Activated T-cell treated with anti-CD3 and anti-CD28 coated beads for 4 hours (primary cell): ENCODE results near the gene FUZ.
A peak's percentile ranks its signal among the peaks of the same experiment; 100 is the strongest.

Source experiments
- DNase-seq: peaks from one replicate; pipeline ENCODE4 v3.0.0-alpha.2; 2020

FUZ gene

DNA sequence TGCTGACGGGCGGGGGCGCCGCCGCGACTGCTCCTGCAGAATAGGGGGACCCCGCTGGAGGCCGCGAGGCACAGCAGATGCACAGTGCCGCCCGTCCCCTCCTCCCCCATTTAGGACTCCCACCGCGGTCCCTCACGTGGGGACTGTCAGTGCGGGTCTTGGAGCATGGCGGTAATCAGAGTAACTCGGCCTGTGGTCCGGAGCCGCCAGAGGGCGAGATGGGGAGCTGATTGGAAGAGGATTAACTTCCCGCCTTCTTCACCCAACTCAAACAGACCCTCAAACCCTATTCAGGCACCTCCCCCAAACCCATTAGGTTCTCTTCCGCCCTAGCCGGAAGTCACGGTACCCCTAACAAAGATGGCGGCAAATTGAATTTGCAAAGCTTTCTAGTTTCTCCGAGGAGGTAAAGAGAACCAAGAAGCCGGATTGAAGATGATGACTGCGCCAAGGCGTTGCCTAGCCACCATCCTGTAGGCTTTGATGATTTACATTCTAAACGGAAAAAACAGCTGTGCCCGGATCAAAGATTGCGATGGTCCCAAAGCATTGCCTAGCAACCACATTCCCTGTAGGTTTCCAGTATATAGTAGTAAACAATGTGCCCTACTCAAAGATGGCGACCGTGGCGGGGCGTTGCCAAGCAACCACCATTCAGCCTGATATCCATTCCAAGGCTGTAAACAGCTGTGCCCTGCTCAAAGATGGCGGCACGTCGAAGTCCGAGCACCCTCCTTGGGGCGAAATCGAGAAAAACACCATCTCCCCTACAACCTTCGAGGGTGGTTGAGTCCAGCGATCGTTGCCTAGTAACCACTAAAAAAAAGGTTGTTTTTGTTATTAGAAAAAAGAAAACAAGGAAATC is at the start of gene FUZ:
Gene FUZ (minus strand): TSS at position 296 of the 865 bp plus-strand sequence. CDS start 186 bp downstream, at position 110.
- peak; percentile 80 for DNase-seq

GRCh38 chr19:49862391-49863253 is 49.5 kb upstream of the FUZ start:
- no peak for DNase-seq

GRCh38 chr19:49861541-49862378 is 48.7 kb upstream of the FUZ start:
- DNase-seq: no peak

DNA sequence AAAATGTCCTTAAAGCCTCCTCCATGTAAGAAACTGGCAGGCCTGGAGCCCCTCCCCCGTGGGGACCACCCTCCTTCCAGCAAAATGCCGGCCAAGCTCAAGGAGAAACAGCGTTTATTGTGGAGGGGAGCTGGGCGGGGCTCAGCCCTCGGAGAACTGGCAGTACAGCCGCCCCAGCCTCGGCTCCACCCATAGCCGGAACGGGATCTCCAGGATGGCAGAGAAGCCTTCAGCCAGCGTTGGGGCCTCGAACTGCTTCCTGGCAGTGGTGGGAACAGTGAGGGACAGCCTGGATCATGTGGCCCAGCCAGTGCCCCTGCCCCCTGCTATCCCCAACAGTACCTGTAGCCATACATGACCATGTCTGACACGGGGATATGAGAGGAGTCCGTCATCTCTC is 48.0 kb upstream of the FUZ start:
- DNase-seq: no peak

DNA sequence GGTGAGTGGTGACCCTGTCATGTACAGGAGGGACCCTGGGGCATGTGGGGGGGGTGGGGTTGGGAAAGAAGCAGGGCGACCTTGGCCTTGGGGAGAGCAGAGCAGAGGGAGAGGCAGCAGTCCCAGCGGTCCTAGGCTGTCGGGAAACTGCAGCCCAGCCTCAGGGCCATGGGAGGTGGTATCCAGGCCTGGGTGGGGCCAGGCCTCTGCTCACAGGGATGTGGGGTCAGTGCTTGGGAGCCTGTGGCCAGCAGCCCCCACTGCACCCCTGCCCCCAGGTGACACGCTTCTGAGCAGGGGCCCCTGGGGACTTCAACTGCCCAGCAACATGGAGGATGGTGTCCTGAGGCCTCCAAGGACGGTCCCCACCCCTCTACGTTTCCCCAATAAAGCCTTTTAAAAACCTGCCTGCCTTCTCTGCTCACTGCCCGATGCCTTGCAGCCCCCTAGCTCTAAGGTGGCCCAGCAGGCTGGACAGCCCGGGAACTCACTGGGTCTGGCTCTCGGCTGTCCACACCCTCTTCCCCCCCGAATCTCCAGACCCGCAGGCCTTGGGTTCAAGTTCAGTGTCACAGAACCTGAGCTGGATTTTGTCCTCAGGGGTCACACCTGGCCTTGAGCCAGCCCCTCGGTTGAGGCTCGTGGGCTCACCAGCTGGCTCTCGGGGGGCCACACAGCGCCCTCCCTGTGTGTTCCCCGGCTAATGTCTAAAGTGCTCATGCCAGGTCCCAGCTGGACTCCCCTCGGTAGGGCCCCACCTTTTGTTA is 47.4 kb upstream of the FUZ start:
- DNase-seq: no peak

GRCh38 chr19:49859682-49860335 is 46.7 kb upstream of the FUZ start:
- DNase-seq: no peak

GRCh38 chr19:49858088-49858985 is 45.2 kb upstream of the FUZ start:
- no peak for DNase-seq

DNA sequence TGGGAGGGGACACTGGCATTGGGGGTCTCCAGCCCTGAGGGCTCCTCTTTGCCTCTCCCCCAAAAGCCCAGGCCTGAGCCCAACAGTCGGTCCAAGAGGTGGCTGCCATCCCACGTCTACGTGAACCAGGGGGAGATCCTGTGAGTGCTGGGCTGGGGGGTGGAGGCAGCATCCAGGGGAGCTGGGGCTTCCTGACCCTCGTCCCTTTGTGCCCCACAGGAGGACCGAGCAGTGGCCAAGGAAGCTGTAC is 44.7 kb upstream of the FUZ start:
- no peak for DNase-seq

- DNase-seq: no peak
Observed at GRCh38 chr19:49857061-49857837, 44.2 kb upstream of the FUZ start.

DNA sequence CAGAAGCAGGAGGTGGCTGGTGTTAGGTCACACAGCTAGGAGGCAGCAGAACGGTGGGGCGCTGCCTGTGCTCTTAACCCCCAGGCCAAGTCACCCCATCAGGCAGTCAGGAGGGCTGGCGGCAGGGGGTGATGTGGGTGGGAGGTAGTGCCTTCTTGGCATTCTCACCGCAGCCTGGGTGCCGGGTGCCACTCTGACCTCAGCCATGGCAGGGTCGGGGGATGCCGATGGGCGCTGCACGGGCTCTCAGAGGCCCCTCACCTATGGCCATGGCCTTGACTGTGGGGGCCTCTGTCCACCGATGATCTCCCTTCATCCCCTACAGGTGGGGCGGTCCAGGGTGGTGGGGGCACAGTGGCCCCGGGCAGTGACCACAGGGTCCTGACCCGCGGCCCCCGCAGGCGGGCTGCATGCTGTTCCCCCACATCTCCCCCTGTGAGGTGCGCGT is 43.5 kb upstream of the FUZ start:
- no peak for DNase-seq

DNA sequence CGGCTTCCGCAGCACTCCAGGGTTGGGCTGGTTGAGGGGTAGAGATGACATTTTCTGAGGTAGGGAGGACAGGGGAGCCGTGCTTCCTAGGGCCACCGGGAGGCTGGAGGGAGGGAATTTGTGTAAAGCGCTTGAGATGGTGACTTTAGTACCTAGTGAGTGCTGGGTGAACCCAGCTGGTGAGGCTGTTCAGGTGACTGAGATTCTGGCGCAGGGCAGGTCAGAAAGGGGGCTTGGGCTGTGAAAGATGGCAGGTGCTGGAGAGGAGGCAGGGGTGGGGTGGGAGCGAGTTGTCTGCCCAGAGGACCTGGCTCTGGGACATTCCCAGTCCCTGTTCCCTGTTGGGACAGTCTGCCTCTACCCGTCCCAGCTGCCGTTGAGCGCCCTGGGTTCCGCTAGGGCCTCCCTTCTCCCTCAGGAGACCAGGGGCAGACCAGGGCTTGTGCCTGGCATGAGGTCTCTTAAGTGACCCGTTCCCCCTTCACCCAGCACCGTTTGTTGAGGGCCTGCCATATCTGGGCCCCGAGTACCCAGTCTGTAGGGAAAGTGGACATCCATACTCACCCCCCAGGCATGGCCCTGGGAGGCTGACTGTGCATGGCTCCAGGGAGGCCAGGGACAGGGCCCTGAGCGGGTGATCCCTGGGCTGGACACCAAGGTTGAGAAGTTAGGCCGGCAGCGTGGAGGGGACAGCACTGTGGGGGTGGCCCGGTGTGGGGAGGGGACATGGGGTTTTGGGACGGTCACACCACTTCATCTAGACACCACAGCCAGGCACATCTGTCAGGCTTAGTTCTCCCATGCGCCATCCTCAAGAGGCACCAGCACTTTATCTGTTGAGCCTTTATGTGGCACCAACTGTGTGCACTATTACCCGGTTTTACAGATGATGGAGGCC is 42.8 kb upstream of the FUZ start:
- no peak for DNase-seq

- DNase-seq: no peak
Observed at GRCh38 chr19:49855277-49855675, 42.2 kb upstream of the FUZ start.

DNA sequence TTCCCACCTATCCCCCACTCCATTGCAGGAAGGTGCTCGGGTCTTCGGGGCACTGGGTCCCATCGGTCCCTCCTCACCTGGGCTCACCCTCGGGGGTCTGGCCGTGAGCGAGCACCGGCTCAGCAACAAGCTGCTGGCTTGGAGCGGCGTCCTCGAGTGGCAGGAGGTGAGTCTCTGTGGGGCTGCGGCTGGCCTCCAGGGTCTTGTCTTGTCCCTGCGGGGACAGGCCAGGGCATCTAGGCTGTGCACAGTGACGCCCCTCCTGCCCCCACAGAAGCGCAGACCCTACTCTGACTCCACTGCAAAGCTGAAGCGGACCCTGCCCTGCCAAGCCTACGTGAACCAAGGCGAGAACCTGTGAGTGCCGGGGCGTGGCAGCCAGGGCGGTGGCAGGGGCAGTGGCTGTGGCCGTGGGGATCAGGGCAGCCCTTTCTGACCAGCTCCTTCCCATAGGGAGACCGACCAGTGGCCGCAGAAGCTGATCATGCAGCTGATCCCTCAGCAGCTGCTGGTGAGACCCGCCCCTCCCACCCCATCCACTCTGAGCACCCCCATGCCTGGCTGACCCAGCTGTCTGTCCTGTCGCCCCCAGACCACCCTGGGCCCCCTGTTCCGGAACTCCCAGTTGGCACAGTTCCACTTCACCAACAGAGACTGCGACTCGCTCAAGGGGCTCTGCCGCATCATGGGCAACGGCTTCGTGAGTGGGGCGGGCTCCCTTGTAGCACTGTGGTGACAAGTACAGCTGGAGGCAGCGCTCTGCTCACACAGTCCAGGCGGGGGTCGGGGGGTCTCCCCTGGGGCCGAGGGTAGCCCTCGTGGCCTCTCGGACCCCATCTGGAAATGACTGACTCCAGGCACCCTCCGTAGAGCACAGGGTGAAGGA is 41.5 kb upstream of the FUZ start:
- no peak for DNase-seq

- no peak for DNase-seq
Observed at GRCh38 chr19:49853852-49854377, 40.8 kb upstream of the FUZ start.

- DNase-seq: no peak
Observed at GRCh38 chr19:49852631-49853126, 39.6 kb upstream of the FUZ start.

DNA sequence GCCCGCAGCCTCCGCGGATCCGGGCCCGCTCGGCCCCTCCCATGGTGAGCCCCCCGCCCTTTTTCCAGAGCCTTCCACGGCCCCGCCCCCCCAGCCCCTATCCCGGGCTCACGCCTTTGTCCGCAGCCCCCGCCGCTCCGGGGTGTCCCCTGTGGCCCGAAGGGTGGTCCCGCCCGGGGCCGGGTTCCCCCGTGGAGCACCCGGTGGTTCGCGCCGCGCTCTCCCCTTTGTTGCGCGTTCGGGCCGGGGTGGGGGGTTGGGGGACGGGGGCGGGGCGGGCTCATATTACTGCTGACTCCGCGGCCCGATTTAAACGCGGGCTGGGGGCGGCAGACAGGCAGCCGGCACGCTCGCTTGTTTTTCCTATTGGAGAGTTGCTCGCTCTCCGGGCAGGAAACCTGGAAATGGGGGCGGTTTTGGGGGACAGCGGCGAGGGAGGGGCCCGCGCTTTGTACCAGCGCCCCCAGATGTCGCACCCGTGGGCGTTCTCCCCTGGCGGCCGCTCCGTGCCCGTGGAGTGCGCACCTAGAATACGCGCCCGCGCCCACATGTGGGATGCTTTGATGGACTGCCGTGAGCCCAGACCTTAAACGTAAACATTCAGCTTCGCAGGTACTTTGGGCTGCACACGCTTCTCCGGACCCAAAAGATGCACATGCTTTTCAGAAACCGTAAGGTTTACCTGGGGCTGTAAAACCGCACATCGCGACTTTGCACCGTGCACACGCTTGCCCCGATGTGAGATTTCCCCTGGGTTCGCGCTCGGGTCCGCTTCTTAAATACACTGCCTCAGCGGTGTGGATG is 38.6 kb upstream of the FUZ start:
- no peak for DNase-seq
